Measurements from ENCODE around the gene PGBD5.

Gene PGBD5

GRCh38 chr1:230299191-230300006 lies 126.7 kb downstream of the PGBD5 start:
- DNase-seq = no peak

GRCh38 chr1:230295367-230295766 lies 130.8 kb downstream of the PGBD5 start:
- no peak for DNase-seq

DNA sequence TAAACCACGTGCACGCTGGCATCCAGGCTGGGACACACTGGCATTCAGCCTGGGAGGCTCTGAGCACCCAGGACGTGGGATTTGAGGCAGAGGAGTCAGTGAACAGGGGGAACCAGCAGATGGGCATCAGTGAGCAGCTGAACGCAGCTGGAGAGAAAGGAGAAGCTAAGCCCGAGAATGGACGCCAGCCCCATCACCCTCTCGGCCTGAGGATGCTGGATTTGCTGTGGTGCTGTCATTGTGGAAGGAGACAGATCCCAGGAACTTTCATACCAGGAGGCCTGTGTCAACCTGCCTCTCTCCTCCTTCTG lies 132.8 kb downstream of the PGBD5 start:
- peak in 1 of 2 experiments; percentile 44 for DNase-seq

GRCh38 chr1:230292689-230293389 lies 133.3 kb downstream of the PGBD5 start:
- DNase-seq = peak in 1 of 2 experiments; percentile 44

DNA sequence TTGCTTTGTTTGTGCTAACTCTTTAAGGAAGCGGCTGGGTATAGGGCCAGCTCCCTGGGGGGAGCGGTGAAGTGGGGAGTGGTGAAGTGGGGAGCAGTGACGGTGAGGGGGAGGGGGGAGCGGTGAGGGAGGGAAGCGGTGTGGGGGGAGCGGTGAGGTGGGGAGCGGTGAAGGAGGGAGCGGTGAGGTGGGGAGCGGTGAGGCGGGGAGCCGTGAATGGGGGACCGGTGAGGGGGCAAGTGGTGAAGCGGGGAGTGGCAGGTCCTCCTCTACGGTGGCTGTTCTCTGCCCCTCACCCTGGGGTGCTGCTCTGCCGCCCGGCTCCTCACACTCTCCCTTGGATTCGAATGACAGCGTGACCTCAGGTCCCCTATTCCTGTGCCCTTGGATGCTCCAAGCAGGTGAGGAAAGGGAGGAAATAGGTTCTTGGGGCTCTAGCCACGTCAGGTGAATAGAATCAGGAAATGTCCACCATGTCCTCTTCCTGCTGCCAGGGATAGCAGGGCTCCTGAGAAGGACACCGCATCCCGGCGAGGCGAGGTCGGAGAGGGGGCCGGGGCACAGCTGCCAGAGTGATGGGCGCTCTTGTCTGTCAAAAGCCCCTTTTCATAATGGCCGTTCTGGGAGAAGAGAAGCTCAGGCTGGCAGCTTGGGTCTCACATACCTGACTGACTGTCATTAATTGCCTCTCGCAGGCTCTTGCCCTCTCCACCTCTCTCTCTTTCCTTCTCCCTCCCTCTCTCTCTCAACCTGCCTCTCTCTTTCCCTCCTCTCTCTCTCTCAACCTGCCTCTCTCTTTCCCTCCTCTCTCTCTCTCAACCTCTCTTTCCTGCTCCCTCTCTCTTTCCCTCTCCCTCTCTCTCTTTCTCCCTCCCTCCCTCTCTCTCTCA lies 134.2 kb downstream of the PGBD5 start:
- DNase-seq = no peak

DNA sequence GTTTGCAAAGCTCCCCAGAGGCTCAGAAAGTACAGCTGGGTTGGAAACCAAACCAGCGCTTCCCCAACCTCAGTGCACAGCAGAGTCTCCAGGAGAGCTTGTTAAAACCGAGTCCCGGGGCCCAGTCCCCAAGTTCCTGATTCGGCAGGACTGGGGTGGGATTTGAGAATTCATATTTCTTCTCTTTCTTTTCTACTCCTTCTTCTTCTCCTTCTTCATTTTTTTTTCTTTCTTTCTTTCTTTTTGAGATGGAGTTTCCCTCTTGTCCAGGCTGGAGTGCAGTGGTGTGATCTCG lies 136.8 kb downstream of the PGBD5 start:
- no peak for DNase-seq

- no peak for DNase-seq
These were observed 137.3 kb downstream of the PGBD5 start for GRCh38 chr1:230288641-230289349.

DNA sequence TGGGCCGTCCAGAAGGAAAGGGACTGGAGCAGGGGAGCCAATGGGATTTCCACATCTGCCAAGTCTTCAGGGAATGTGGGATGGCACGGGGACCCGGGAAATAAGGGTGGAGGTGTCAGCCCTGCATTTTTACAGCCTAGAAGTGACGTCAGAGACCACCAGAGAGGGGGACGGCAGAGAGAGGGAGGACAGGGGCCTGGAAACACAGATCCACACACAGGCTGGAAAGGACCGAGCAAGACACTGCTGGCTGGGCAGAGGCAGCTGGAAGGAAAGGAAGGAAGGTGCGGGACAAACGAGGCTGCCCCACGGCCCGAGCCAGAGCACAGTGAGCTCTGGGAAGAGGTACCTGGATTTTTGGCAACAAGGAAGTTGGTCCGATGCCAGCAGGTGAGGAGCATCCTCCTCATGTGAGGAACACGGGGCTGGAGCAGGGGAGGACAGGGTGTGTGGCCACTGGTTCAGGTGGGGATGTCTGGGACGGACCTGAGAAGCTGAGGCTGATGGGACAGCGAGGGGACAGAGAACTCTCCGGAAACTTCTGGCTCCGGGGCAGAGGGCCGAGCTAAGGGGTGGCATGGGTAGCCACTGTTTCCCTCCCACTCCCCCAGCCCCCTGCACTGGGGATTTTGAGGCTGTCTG lies 138.3 kb downstream of the PGBD5 start:
- DNase-seq = no peak

- no peak for DNase-seq
These were observed 139.3 kb downstream of the PGBD5 start for GRCh38 chr1:230286890-230287269.

DNA sequence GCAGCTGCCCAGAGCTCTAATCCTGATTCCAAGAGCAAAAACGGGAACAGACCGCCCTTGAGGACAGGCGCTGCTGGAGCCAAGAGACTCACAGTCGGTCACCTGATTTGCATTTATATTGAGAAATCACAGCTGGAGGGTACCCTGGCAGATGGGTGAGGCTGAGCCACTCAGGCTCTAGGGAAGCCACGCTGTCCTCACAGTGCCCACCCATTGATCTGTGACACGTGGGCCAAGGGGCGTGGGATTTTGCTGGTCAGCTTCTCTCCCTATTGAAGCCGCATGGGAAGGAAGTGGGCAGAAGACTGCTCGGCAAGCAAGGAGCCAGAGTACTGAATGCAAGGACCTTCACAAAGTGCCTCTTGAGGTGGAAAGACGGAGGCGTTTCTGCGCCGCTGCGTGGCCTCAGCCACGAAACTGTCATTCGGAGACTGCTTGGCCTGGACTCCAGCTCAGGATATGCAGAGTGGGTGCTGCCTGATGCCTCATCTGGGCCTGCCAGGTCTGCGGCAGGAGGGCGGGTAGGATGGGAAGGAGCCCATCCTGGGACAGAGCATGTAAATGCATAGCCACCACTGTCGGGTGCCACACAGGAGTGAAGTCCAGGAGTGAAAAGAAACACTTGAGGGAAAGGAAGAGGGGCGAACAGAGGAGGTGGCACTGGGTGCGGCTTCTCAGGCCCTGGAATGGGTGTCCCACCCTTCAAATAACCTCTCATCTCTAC lies 139.8 kb downstream of the PGBD5 start:
- no peak for DNase-seq

DNA sequence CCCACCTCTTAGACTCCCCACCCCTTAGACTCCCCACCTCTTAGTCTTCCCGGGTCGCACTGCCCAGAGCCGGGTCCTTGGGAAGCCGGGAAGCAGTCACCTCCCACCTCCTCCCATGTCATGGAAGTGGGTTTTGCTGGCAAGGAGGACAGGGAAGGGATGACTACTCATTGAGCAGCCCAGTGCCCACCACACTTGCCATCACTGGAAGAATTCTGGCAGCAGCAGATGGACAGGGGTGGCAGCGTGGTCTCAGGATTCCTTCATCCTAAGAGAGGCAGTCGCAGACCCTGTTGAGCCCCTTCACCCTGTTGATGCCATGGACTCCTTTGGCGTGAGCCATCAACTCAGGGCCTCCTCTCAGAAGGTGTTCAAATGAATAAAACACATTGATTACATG lies 140.8 kb downstream of the PGBD5 start:
- no peak for DNase-seq

DNA sequence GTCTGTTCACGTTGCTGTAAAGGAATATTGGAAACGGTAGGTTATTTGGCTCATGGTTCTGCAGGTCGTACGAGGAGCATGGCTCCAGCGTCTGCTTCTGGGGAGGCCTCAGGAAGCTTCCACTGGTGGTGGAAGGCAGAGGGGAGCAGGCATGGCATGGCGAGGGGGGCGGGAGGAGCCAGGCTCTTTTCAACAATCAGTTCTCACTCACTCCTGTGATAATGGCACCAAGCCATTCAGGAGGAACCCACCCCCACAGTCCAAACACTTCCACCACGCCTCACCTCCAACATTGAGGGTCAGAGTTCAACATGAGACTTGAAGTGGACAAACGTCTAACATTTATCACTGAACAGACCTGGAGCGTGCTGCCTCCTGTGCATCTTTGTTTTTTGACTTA lies 141.2 kb downstream of the PGBD5 start:
- DNase-seq = no peak

DNA sequence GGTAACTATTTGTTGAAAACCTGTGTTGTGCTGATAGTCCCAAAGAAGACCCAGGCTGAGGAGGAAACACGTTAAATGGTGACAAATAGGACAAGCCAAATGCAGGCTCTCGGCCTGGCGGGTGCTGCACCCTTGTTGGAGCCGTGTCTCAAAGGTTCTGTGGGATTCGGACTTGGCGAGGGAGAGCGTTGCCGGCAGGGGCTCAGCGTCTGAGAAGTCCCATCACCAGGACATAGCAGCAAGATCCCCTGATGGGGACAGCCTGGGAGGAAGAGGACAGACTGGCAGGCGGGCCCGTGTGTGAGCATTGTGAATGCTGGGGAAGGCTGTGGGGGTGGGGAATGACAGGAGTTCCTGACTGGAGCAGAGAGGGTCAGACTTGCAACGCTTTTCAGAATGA lies 142.5 kb downstream of the PGBD5 start:
- no peak for DNase-seq

- no peak for DNase-seq
These were observed 144.0 kb downstream of the PGBD5 start for GRCh38 chr1:230282157-230282556.

GRCh38 chr1:230281556-230281955 lies 144.6 kb downstream of the PGBD5 start:
- DNase-seq = no peak

GRCh38 chr1:230280906-230281413 lies 145.2 kb downstream of the PGBD5 start:
- no peak for DNase-seq

DNA sequence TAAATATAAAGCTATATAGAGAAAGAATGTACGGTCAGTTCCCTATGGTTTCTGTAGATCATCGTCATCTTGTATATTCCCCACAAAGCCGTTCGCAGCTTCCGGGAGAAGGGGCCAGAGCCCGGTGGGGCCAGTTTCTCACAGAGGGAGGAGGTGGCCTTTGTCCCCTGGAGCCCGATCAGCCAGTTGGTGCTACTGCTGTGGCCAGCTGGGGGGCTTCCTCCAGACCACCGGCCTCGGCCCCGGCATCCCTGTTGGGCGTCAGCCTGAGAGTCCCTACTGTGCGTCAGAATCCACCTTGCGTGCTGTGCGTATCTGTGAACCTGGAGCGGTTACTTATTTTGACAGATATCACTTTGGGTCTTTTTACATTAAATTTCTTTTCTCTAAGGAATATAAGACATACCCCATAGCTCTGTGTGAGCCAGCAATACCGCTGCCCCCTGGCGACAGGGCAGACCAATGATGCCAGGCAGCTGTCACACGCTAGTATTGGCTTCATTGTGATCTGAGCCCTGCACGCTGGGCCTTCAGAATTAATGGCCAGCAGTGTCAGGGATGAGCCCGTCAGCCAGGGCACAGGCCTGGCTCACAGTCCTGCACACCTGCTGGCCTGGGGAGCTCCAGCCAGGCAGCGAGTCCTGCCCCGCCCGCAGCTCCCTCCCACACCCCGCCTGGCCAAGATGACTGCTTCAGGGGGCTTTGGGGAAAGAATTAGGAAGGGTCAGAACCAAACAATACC lies 145.9 kb downstream of the PGBD5 start:
- no peak for DNase-seq

DNA sequence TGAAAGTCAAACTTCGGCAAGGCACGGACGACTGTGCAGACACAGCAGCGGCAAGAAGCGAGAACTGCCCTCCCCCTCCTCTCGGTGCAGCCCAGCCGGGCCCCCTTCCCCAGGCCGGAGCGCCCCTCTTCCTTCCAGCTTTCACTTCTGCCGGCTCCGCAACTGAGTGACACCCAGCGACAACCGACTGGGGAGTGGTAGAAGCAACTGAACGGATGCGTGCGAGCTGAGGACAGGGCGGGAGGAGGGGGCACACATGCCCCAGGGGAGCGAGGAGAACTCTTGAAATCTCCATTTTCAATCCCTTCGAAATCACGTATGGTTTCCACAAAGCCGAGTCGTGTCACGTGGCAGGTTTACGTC lies 146.6 kb downstream of the PGBD5 start:
- DNase-seq = no peak

- no peak for DNase-seq
These were observed 147.1 kb downstream of the PGBD5 start for GRCh38 chr1:230278871-230279582.

GRCh38 chr1:230278376-230278775 lies 147.8 kb downstream of the PGBD5 start:
- no peak for DNase-seq

All from NCI-H446 (cell line).